A549 (cell line): ENCODE data around the gene SEC63.

ENCODE experiments used
- BHLHE40 ChIP-seq: IDR thresholded peaks from 2 replicates; pipeline ENCODE4 v1.6.1; 2012; ENCODE audit warnings: low read depth, low read length, inconsistent platforms
- HMGXB4 ChIP-seq: fragments of 250-450 bp; sonication (Bioruptor Pico); IDR thresholded peaks from 2 replicates; pipeline ENCODE4 v1.5.0; 2021; ENCODE audit warnings: mild to moderate bottlenecking, moderate library complexity, borderline replicate concordance
- HOXA7 ChIP-seq: fragments of 250-450 bp; sonication (Bioruptor Pico); IDR thresholded peaks from 2 replicates; pipeline ENCODE4 v1.5.0; 2020; ENCODE audit warnings: mild to moderate bottlenecking, moderate library complexity
- POLR2A ChIP-seq: IDR thresholded peaks from 2 replicates; pipeline ENCODE4 v1.6.1; 2012; ENCODE audit warnings: mild to moderate bottlenecking, low read length
- RFX5 ChIP-seq: fragments of 450-650 bp; IDR thresholded peaks from 2 replicates; pipeline ENCODE4 v1.7.1; 2014; ENCODE audit warnings: antibody characterized with exemption, mild to moderate bottlenecking, moderate library complexity
- ZFP36 ChIP-seq: fragments of 450-650 bp; IDR thresholded peaks from 2 replicates; pipeline ENCODE4 v1.6.1; 2014; ENCODE audit warnings: borderline replicate concordance; ENCODE audit not compliant: partially characterized antibody
- TF ChIP-seq, protein P1 (sequence below): IDR thresholded peaks from 2 replicates; pipeline ENCODE4 v1.6.1; 2012
- TF ChIP-seq, protein P2 (sequence below): fragments of >200 bp; sonication (Bioruptor Twin); formaldehyde crosslinking; IDR thresholded peaks from 3 replicates; pipeline ENCODE4 v1.5.1; 2016
- TF ChIP-seq, protein P3 (sequence below): fragments of 450-650 bp; IDR thresholded peaks from 2 replicates; pipeline ENCODE4 v1.6.1; 2014; ENCODE audit warnings: antibody characterized with exemption

DNA sequence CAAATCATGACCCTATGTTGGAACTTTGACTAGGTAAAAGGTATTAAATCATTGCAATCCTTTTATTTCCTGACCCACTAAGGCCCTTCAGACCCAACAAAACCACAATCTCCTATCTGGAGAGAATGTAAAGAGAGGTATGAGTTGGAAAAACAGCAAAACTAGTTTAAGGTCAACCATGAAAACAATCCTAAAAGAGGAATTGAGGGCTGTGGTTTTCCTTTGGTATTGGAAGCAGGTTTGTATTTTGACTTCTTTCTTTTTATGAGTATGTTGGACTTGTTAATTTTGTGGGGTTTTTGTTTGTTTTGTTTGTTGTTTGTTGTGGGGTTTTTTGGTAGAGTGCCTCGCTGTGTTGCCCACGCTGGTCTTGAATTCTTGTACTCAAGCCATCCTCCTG lies 4.7 kb upstream of the SEC63 start:
- TF ChIP-seq, protein P1, sequence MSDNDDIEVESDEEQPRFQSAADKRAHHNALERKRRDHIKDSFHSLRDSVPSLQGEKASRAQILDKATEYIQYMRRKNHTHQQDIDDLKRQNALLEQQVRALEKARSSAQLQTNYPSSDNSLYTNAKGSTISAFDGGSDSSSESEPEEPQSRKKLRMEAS, result no peak
- no peak for TF ChIP-seq ZFP36
- TF ChIP-seq RFX5, result no peak
- TF ChIP-seq, protein P2, sequence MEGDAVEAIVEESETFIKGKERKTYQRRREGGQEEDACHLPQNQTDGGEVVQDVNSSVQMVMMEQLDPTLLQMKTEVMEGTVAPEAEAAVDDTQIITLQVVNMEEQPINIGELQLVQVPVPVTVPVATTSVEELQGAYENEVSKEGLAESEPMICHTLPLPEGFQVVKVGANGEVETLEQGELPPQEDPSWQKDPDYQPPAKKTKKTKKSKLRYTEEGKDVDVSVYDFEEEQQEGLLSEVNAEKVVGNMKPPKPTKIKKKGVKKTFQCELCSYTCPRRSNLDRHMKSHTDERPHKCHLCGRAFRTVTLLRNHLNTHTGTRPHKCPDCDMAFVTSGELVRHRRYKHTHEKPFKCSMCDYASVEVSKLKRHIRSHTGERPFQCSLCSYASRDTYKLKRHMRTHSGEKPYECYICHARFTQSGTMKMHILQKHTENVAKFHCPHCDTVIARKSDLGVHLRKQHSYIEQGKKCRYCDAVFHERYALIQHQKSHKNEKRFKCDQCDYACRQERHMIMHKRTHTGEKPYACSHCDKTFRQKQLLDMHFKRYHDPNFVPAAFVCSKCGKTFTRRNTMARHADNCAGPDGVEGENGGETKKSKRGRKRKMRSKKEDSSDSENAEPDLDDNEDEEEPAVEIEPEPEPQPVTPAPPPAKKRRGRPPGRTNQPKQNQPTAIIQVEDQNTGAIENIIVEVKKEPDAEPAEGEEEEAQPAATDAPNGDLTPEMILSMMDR, result no peak
- no peak for TF ChIP-seq POLR2A
- TF ChIP-seq HOXA7 (CRISPR knock-in tag), result no peak
- TF ChIP-seq HMGXB4 (CRISPR knock-in tag), result no peak
- no peak for TF ChIP-seq BHLHE40
- TF ChIP-seq, protein P3, sequence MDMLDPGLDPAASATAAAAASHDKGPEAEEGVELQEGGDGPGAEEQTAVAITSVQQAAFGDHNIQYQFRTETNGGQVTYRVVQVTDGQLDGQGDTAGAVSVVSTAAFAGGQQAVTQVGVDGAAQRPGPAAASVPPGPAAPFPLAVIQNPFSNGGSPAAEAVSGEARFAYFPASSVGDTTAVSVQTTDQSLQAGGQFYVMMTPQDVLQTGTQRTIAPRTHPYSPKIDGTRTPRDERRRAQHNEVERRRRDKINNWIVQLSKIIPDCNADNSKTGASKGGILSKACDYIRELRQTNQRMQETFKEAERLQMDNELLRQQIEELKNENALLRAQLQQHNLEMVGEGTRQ, result no peak
